ENCODE results near the gene EPC1. TPM values are rescaled to one million over a fixed set of nuclear protein-coding genes. Genes with fewer than 3 reads are reported as not detected.
"Not testable (repeated sequence)": the region's sequence is repeated elsewhere in the genome, so short reads cannot be mapped to it uniquely, and the experiment has no call there.

Gene EPC1
- total RNA-seq, 1 experiment from 2014 or later, result 19.1 TPM

GRCh38 chr10:32298075-32298812 lies 48.7 kb downstream of the EPC1 start:
- DNase-seq (ENCODE audit: low read depth), result peak; percentile 64

GRCh38 chr10:32295027-32295426 lies 51.9 kb downstream of the EPC1 start:
- no peak for DNase-seq (ENCODE audit: low read depth)

GRCh38 chr10:32293581-32293980 lies 53.4 kb downstream of the EPC1 start:
- DNase-seq (ENCODE audit: low read depth), result no peak

GRCh38 chr10:32279795-32280194 lies 67.2 kb downstream of the EPC1 start:
- DNase-seq (ENCODE audit: low read depth), result no peak

- no peak for DNase-seq (ENCODE audit: low read depth)
Measured at GRCh38 chr10:32273336-32273735, 73.6 kb downstream of the EPC1 start.

- DNase-seq (ENCODE audit: low read depth), result no peak
Measured at GRCh38 chr10:32271617-32272016, 75.3 kb downstream of the EPC1 start.

GRCh38 chr10:32269343-32270100 lies 77.4 kb downstream of the EPC1 start:
- no peak for DNase-seq (ENCODE audit: low read depth)

GRCh38 chr10:32268788-32269187 lies 78.2 kb downstream of the EPC1 start:
- DNase-seq (ENCODE audit: low read depth), result no peak

- DNase-seq (ENCODE audit: low read depth), result no peak
Measured at GRCh38 chr10:32266979-32267378, 80.0 kb downstream of the EPC1 start.

- DNase-seq (ENCODE audit: low read depth), result no peak
Measured at GRCh38 chr10:32266566-32266965, 80.4 kb downstream of the EPC1 start.

- DNase-seq (ENCODE audit: low read depth), result no peak
Measured at GRCh38 chr10:32265756-32266155, 81.2 kb downstream of the EPC1 start.

- peak; percentile 38 for DNase-seq (ENCODE audit: low read depth)
Measured at GRCh38 chr10:32263300-32263699, 83.7 kb downstream of the EPC1 start.

GRCh38 chr10:32259551-32259950 lies 87.4 kb downstream of the EPC1 start:
- no peak for DNase-seq (ENCODE audit: low read depth)

GRCh38 chr10:32256613-32257437 lies 90.1 kb downstream of the EPC1 start:
- peak; percentile 63 for DNase-seq (ENCODE audit: low read depth)

- DNase-seq (ENCODE audit: low read depth), result no peak
Measured at GRCh38 chr10:32253821-32254220, 93.1 kb downstream of the EPC1 start.

- peak; percentile 40 for DNase-seq (ENCODE audit: low read depth)
Measured at GRCh38 chr10:32253276-32253675, 93.7 kb downstream of the EPC1 start.

- DNase-seq (ENCODE audit: low read depth), result not testable (repeated sequence)
Measured at GRCh38 chr10:32250489-32250888, 96.5 kb downstream of the EPC1 start.

GRCh38 chr10:32246685-32247084 lies 100.3 kb downstream of the EPC1 start:
- no peak for DNase-seq (ENCODE audit: low read depth)

- DNase-seq (ENCODE audit: low read depth), result no peak
Measured at GRCh38 chr10:32245760-32246159, 101.2 kb downstream of the EPC1 start.

GRCh38 chr10:32244421-32245207 lies 102.3 kb downstream of the EPC1 start:
- no peak for DNase-seq (ENCODE audit: low read depth)

GRCh38 chr10:32244011-32244410 lies 102.9 kb downstream of the EPC1 start:
- DNase-seq (ENCODE audit: low read depth), result no peak

Data from HT1080 (cell line).